ENCODE results near the gene LRBA. TPM values are rescaled to one million over a fixed set of nuclear protein-coding genes. Genes with fewer than 3 reads are reported as not detected.
A peak's percentile ranks its signal among the peaks of the same experiment; 100 is the strongest.

The LRBA gene
- total and polyA plus RNA-seq, 9 of the 15 experiments (the other 6 are each of a cell fraction or from before 2014, with no cell fraction given), result 24.2 to 88.7 (median 59.7) TPM

GRCh38 chr4:151031831-151032605 is 16.9 kb upstream of the LRBA start (continued):
- TF ChIP-seq HMG20A (CRISPR knock-in tag; conservative IDR thresholded peaks at IDR 0.05), result no peak
- no peak for TF ChIP-seq POLR3A (IDR thresholded peaks at IDR 0.05; ENCODE audit: borderline replicate concordance, extremely low read depth, insufficient read depth, insufficient read length)
- no peak for TF ChIP-seq NR3C1 (CRISPR knock-in tag; IDR thresholded peaks at IDR 0.05)
- peak; percentile 77 for TF ChIP-seq POLR2A (conservative IDR thresholded peaks at IDR 0.05)
- no peak for TF ChIP-seq ETV5 (CRISPR knock-in tag; IDR thresholded peaks at IDR 0.05; ENCODE audit: low read depth)
- TF ChIP-seq CREB1 (IDR thresholded peaks at IDR 0.05), result no peak
- TF ChIP-seq CREB1 (CRISPR knock-in tag; IDR thresholded peaks at IDR 0.05), result no peak
- TF ChIP-seq SMAD2 (IDR thresholded peaks at IDR 0.05; ENCODE audit: low read depth, low read length), result no peak
- TF ChIP-seq TEAD2 (tag; IDR thresholded peaks at IDR 0.05), result no peak
- no peak; the same call in 1 of the 2 replicates for TF ChIP-seq ZKSCAN8 (CRISPR knock-in tag; IDR thresholded peaks at IDR 0.05)
- no peak for TF ChIP-seq ATF1 (CRISPR knock-in tag; IDR thresholded peaks at IDR 0.05)
- TF ChIP-seq ATF1 (tag; IDR thresholded peaks at IDR 0.05), result no peak; the same call in 1 of the 2 replicates
- TF ChIP-seq STAG1 (CRISPR knock-in tag; IDR thresholded peaks at IDR 0.05; ENCODE audit: borderline replicate concordance), result no peak
- TF ChIP-seq IFI16 (CRISPR knock-in tag; IDR thresholded peaks at IDR 0.05), result no peak
- TF ChIP-seq CEBPB (tag; IDR thresholded peaks at IDR 0.05), result no peak
- no peak for TF ChIP-seq SP1 (CRISPR knock-in tag; IDR thresholded peaks at IDR 0.05)
- peak; percentile 67 for TF ChIP-seq MTA2 (IDR thresholded peaks at IDR 0.05; ENCODE audit: low read depth)
- TF ChIP-seq ZNF280B (CRISPR knock-in tag; IDR thresholded peaks at IDR 0.05), result no peak
- TF ChIP-seq, protein P1, sequence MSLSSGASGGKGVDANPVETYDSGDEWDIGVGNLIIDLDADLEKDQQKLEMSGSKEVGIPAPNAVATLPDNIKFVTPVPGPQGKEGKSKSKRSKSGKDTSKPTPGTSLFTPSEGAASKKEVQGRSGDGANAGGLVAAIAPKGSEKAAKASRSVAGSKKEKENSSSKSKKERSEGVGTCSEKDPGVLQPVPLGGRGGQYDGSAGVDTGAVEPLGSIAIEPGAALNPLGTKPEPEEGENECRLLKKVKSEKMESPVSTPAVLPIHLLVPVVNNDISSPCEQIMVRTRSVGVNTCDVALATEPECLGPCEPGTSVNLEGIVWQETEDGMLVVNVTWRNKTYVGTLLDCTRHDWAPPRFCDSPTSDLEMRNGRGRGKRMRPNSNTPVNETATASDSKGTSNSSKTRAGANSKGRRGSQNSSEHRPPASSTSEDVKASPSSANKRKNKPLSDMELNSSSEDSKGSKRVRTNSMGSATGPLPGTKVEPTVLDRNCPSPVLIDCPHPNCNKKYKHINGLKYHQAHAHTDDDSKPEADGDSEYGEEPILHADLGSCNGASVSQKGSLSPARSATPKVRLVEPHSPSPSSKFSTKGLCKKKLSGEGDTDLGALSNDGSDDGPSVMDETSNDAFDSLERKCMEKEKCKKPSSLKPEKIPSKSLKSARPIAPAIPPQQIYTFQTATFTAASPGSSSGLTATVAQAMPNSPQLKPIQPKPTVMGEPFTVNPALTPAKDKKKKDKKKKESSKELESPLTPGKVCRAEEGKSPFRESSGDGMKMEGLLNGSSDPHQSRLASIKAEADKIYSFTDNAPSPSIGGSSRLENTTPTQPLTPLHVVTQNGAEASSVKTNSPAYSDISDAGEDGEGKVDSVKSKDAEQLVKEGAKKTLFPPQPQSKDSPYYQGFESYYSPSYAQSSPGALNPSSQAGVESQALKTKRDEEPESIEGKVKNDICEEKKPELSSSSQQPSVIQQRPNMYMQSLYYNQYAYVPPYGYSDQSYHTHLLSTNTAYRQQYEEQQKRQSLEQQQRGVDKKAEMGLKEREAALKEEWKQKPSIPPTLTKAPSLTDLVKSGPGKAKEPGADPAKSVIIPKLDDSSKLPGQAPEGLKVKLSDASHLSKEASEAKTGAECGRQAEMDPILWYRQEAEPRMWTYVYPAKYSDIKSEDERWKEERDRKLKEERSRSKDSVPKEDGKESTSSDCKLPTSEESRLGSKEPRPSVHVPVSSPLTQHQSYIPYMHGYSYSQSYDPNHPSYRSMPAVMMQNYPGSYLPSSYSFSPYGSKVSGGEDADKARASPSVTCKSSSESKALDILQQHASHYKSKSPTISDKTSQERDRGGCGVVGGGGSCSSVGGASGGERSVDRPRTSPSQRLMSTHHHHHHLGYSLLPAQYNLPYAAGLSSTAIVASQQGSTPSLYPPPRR (CRISPR knock-in tag; IDR thresholded peaks at IDR 0.05; ENCODE audit: borderline replicate concordance), result no peak
- TF ChIP-seq, protein P2, sequence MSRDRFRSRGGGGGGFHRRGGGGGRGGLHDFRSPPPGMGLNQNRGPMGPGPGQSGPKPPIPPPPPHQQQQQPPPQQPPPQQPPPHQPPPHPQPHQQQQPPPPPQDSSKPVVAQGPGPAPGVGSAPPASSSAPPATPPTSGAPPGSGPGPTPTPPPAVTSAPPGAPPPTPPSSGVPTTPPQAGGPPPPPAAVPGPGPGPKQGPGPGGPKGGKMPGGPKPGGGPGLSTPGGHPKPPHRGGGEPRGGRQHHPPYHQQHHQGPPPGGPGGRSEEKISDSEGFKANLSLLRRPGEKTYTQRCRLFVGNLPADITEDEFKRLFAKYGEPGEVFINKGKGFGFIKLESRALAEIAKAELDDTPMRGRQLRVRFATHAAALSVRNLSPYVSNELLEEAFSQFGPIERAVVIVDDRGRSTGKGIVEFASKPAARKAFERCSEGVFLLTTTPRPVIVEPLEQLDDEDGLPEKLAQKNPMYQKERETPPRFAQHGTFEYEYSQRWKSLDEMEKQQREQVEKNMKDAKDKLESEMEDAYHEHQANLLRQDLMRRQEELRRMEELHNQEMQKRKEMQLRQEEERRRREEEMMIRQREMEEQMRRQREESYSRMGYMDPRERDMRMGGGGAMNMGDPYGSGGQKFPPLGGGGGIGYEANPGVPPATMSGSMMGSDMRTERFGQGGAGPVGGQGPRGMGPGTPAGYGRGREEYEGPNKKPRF (IDR thresholded peaks at IDR 0.05; ENCODE audit: low read depth, low read length), result no peak
- TF ChIP-seq RBBP5 (IDR thresholded peaks at IDR 0.05; ENCODE audit: borderline replicate concordance, insufficient read depth, low read length, poor library complexity, severe bottlenecking), result no peak

All from K562 (cell line).